HCT116 (cell line): ENCODE measurements around the gene PRDX2. TPM values are rescaled to one million over a fixed set of nuclear protein-coding genes. Genes with fewer than 3 reads are reported as not detected.

Experiments
- ATAC-seq: fragments of 200-7000 bp; cut with Tn5 transposase; 2 replicates; pipeline ENCODE4 v1.9.1; 2020; ENCODE audit warnings: mild to moderate bottlenecking, moderate library complexity
- BruUV-seq: library from RNA; stranded (reverse); fragments of 400-500 nt; replicated peaks from 2 replicates; lab custom pipeline; 2021; lab: Mats Ljungman, UMichigan
- CTCF ChIA-PET: fragments of 300-600 bp; sonication (Branson Sonifier 250); formaldehyde crosslinking; loops from one replicate; lab custom pipeline; 2021; ENCODE audit warnings: antibody characterized with exemption; lab: Charles Lee
- POLR2A ChIA-PET: fragments of 300-600, 350-600 bp; sonication (Branson Sonifier 250); formaldehyde crosslinking; loops from one replicate; lab custom pipeline; 2021; ENCODE audit warnings: antibody characterized with exemption; lab: Charles Lee
- RAD21 ChIA-PET, 2 experiments: fragments of 300-600 bp; sonication (Branson Sonifier 250); formaldehyde crosslinking; loops; one replicate each; lab custom pipeline; 2023; ENCODE audit warnings: low total read pairs in 2 of 2; ENCODE audit not compliant: uncharacterized antibody in 2 of 2, unreplicated experiment in 2 of 2, low non-redundant PET in 1 of 2; lab: Charles Lee
- DNase-seq: peaks from one replicate; pipeline ENCODE4 v3.0.0-alpha.2; 2010; ENCODE audit warnings: low read depth, low spot score
- H2AFZ ChIP-seq: fragments of 200-600 bp; shearing (Covaris generic), sonication (generic); 2 replicates; pipeline ENCODE4 v1.6.1; 2017; ENCODE audit warnings: low read depth, mixed run types, mixed read lengths, antibody characterized with exemption, low read length; ENCODE audit not compliant: poor library complexity, severe bottlenecking
- H3K27ac ChIP-seq: 2 replicates; pipeline ENCODE4 v1.5.1; 2012; ENCODE audit warnings: low read depth, low read length
- H3K27me3 ChIP-seq: fragments of 200-600 bp; sonication (generic); 2 replicates; pipeline ENCODE4 v1.6.1; 2016; ENCODE audit warnings: mixed run types, low read length, mixed read lengths; ENCODE audit not compliant: insufficient read depth
- H3K36me3 ChIP-seq, 2 experiments: fragments of 200-500 bp in 1 of 2; fragments of 200-600 bp in 1 of 2; sonication (Bioruptor generic) in 1 of 2; sonication (generic) in 1 of 2; 2 replicates each; pipeline versions ENCODE4 v1.5.1 to v1.6.1; 2014 to 2016; ENCODE audit warnings: low read length in 2 of 2, inconsistent platforms in 1 of 2, mixed read lengths in 1 of 2, mixed run types in 1 of 2; ENCODE audit not compliant: insufficient read depth in 2 of 2, control insufficient read depth in 1 of 2
- H3K4me1 ChIP-seq, 2 experiments: fragments of 200-600 bp in 1 of 2; sonication (generic) in 1 of 2; 2 replicates each; pipeline versions ENCODE4 v1.5.1 to v1.6.1; 2012 to 2017; ENCODE audit warnings: low read length in 2 of 2, inconsistent platforms in 1 of 2, mild to moderate bottlenecking in 1 of 2, mixed read lengths in 1 of 2, mixed run types in 1 of 2, moderate library complexity in 1 of 2; ENCODE audit not compliant: insufficient read depth in 2 of 2, control insufficient read depth in 1 of 2
- H3K4me2 ChIP-seq: fragments of 200-600 bp; sonication (generic); 2 replicates; pipeline ENCODE4 v1.6.1; 2017; ENCODE audit warnings: mixed run types, low read length, mixed read lengths
- H3K4me3 ChIP-seq, 2 experiments: fragments of 200-600 bp in 1 of 2; sonication (generic) in 1 of 2; replicated peaks in 1 of 2; 2 replicates each; pipeline ENCODE4 v1.5.1; 2011 to 2016; ENCODE audit warnings: low read length in 2 of 2, control low read depth in 1 of 2, low read depth in 1 of 2, mild to moderate bottlenecking in 1 of 2, mixed read lengths in 1 of 2, mixed run types in 1 of 2
- H3K79me2 ChIP-seq: fragments of 200-600 bp; sonication (generic); 2 replicates; pipeline ENCODE4 v1.6.1; 2017; ENCODE audit warnings: mild to moderate bottlenecking, mixed run types, low read length, moderate library complexity, mixed read lengths; ENCODE audit not compliant: insufficient read depth
- H3K9ac ChIP-seq: fragments of 200-600 bp; sonication (generic); 2 replicates; pipeline ENCODE4 v1.6.1; 2016; ENCODE audit warnings: low read length, mixed read lengths
- H3K9me2 ChIP-seq: fragments of 200-600 bp; sonication (generic), shearing (Covaris generic); 2 replicates; pipeline ENCODE4 v1.6.1; 2017; ENCODE audit warnings: mixed run types, mild to moderate bottlenecking, moderate library complexity; ENCODE audit not compliant: insufficient read depth
- H3K9me3 ChIP-seq, 2 experiments: fragments of 200-500 bp in 1 of 2; fragments of 200-600 bp in 1 of 2; sonication (Bioruptor generic) in 1 of 2; sonication (generic) in 1 of 2; 2 replicates each; pipeline ENCODE4 v1.6.1; 2014 to 2017; ENCODE audit warnings: low read length in 2 of 2, mixed read lengths in 2 of 2, inconsistent platforms in 1 of 2, low read depth in 1 of 2, mild to moderate bottlenecking in 1 of 2, mixed run types in 1 of 2, moderate library complexity in 1 of 2; ENCODE audit not compliant: control insufficient read depth in 1 of 2, insufficient read depth in 1 of 2
- H4K20me1 ChIP-seq: fragments of 200-600 bp; sonication (generic), shearing (Covaris generic); 2 replicates; pipeline ENCODE4 v1.6.1; 2017; ENCODE audit warnings: mixed run types, mild to moderate bottlenecking, moderate library complexity; ENCODE audit not compliant: insufficient read depth
- EZH2 ChIP-seq: fragments of 200-600 bp; sonication (generic); IDR thresholded peaks from 2 replicates; pipeline ENCODE4 v1.6.1; 2017; ENCODE audit warnings: antibody characterized with exemption, mixed run types
- SIN3A ChIP-seq: IDR thresholded peaks from 2 replicates; pipeline ENCODE4 v1.6.1; 2012; ENCODE audit warnings: low read depth
- ZFX ChIP-seq: fragments of 450-650 bp; IDR thresholded peaks from 2 replicates; pipeline ENCODE4 v1.6.1; 2017
- intact Hi-C: fragments of 100-400 bp; cut with micrococcal nuclease; formaldehyde crosslinking; loops from 2 replicates; pipeline ENCODE4 v1.10.0; 2022
- microRNA-seq: library from miRNA; unstranded; fragments of <30 nt; microRNA quantifications from one replicate; pipeline ENCODE4, GENCODE V29; 2016; ENCODE audit warnings: borderline number of aligned reads
- total RNA-seq: library from RNA; stranded (reverse); gene quantifications from one replicate; pipeline ENCODE4 v1.2.1, GENCODE V29; 2021; ENCODE audit not compliant: unreplicated experiment
- TF ChIP-seq, protein P1 (sequence below): IDR thresholded peaks from 2 replicates; pipeline ENCODE4 v1.6.1; 2011; ENCODE audit warnings: mild to moderate bottlenecking, low read length, moderate library complexity; ENCODE audit not compliant: insufficient replicate concordance; ENCODE audit errors: extremely low read depth

PRDX2 gene
- total RNA-seq, 1 experiment from 2014 or later: 387 TPM

DNA sequence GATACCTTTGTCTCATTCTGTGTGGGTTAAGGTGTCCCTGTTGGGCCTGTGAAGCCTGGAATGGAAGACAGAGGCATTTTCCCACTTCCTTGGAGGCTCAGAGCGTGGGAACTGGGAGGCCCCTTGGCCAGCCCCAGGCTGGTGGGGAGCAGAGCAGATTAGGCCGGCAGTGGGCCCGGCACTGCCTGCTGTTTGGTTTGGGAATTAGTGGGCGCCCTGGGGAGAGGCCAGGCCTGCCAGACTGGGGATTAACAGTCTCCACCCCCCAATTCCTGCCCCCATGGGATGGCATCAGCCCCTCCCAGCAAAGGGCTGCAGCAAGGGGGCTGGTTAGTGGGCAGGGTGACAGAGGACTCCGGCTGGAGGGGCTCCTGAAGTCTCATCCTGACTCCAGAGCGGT is 53.1 kb downstream of the PRDX2 start:
- 0 out of 2 replicates have a peak, but pooled peaks have one; percentile 6 for ATAC-seq
- Histone ChIP-seq H3K4me3 (no peak overlapping the region), H3K36me3 (peaks cover 3 to 22% of the 10 kb centered on the region in 2 experiments; a peak in 3 of 4 replicates)
- ChIA-PET RAD21 (no interaction called here), POLR2A (no interaction called here)
- TF ChIP-seq SIN3A: no peak
- TF ChIP-seq EZH2: no peak
- no peak for TF ChIP-seq ZFX
- TF ChIP-seq, protein P1, sequence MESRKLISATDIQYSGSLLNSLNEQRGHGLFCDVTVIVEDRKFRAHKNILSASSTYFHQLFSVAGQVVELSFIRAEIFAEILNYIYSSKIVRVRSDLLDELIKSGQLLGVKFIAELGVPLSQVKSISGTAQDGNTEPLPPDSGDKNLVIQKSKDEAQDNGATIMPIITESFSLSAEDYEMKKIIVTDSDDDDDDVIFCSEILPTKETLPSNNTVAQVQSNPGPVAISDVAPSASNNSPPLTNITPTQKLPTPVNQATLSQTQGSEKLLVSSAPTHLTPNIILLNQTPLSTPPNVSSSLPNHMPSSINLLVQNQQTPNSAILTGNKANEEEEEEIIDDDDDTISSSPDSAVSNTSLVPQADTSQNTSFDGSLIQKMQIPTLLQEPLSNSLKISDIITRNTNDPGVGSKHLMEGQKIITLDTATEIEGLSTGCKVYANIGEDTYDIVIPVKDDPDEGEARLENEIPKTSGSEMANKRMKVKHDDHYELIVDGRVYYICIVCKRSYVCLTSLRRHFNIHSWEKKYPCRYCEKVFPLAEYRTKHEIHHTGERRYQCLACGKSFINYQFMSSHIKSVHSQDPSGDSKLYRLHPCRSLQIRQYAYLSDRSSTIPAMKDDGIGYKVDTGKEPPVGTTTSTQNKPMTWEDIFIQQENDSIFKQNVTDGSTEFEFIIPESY: no peak
- TF ChIP-seq, all 23 proteins: peak for 0
- no peaks in the 10 kb centered on the region for H3K27me3 ChIP-seq
- H3K9ac ChIP-seq: no peak overlapping the region
- intact Hi-C loops: no loop called here
- no peaks in the 10 kb centered on the region for H3K79me2 ChIP-seq
- no peak overlapping the region for H3K27ac ChIP-seq
- H4K20me1 ChIP-seq: no peaks in the 10 kb centered on the region
- no TSS peak for BruUV-seq
- no peaks in the 10 kb centered on the region for H3K9me2 ChIP-seq
- no peak overlapping the region for H3K4me2 ChIP-seq
- H3K9me3 ChIP-seq: no peaks in the 10 kb centered on the region
- no peak overlapping the region for H2AFZ ChIP-seq
- CTCF ChIA-PET: interaction anchor here (1.4 kb wide), 1 partner anchor 8 kb away, joined by 3 read pairs; no protein-coding TSS in a partner anchor
- no peaks in the 10 kb centered on the region; a peak in 1 of 4 replicates for H3K4me1 ChIP-seq
- DNase-seq: no peak

Small RNA genes within 50 kb of the gene (microRNA-seq; reads per million reads assigned to microRNA genes)
- gene MIR5684: not detected

Other genes starting within 250 kb of the PRDX2 start
- 5.8 TPM for gene ZNF490, start 191.0 kb downstream of the PRDX2 start, total RNA-seq
- gene ZNF791, start 190.9 kb downstream of the PRDX2 start, total RNA-seq: 21.2 TPM
- 48.3 TPM for gene MAN2B1, start 135.1 kb downstream of the PRDX2 start, total RNA-seq
- 20.1 TPM for gene WDR83, start 135.0 kb downstream of the PRDX2 start, total RNA-seq
- 134 TPM for gene DHPS, start 119.9 kb downstream of the PRDX2 start, total RNA-seq
- not detected for gene GNG14, start 113.8 kb downstream of the PRDX2 start, total RNA-seq
- 14.0 TPM for gene FBXW9, start 105.2 kb downstream of the PRDX2 start, total RNA-seq
- gene TNPO2, start 77.9 kb downstream of the PRDX2 start, total RNA-seq: 81.8 TPM
- gene TRIR, start 67.1 kb downstream of the PRDX2 start, total RNA-seq: 155 TPM
- 77.6 TPM for gene GET3, start 64.3 kb downstream of the PRDX2 start, total RNA-seq
- gene BEST2, start 50.0 kb downstream of the PRDX2 start, total RNA-seq: 0.10 TPM
- 96.3 TPM for gene HOOK2, start 26.2 kb downstream of the PRDX2 start, total RNA-seq
- 194 TPM for gene JUNB, start 10.3 kb downstream of the PRDX2 start, total RNA-seq
- gene THSD8, start 269 bp upstream of the PRDX2 start, total RNA-seq: 33.3 TPM
- 54.5 TPM for gene RNASEH2A, start 4.8 kb upstream of the PRDX2 start, total RNA-seq
- 25.1 TPM for gene RTBDN, start 32.8 kb upstream of the PRDX2 start, total RNA-seq
- 28.9 TPM for gene MAST1, start 36.7 kb upstream of the PRDX2 start, total RNA-seq
- gene DNASE2, start 79.6 kb upstream of the PRDX2 start, total RNA-seq: 36.6 TPM
- not detected for gene KLF1, start 85.4 kb upstream of the PRDX2 start, total RNA-seq
- gene GCDH, start 89.4 kb upstream of the PRDX2 start, total RNA-seq: 23.2 TPM
- gene SYCE2, start 117.5 kb upstream of the PRDX2 start, total RNA-seq: 0.25 TPM
- 129 TPM for gene FARSA, start 131.9 kb upstream of the PRDX2 start, total RNA-seq
- gene CALR, start 136.8 kb upstream of the PRDX2 start, total RNA-seq: 739 TPM
- gene RAD23A, start 144.1 kb upstream of the PRDX2 start, total RNA-seq: 163 TPM
- 35.9 TPM for gene GADD45GIP1, start 155.4 kb upstream of the PRDX2 start, total RNA-seq
- gene DAND5, start 167.8 kb upstream of the PRDX2 start, total RNA-seq: 0.25 TPM
- gene NFIX, start 193.7 kb upstream of the PRDX2 start, total RNA-seq: 34.8 TPM